ENCODE measurements around the gene POFUT2.

The POFUT2 gene

DNA sequence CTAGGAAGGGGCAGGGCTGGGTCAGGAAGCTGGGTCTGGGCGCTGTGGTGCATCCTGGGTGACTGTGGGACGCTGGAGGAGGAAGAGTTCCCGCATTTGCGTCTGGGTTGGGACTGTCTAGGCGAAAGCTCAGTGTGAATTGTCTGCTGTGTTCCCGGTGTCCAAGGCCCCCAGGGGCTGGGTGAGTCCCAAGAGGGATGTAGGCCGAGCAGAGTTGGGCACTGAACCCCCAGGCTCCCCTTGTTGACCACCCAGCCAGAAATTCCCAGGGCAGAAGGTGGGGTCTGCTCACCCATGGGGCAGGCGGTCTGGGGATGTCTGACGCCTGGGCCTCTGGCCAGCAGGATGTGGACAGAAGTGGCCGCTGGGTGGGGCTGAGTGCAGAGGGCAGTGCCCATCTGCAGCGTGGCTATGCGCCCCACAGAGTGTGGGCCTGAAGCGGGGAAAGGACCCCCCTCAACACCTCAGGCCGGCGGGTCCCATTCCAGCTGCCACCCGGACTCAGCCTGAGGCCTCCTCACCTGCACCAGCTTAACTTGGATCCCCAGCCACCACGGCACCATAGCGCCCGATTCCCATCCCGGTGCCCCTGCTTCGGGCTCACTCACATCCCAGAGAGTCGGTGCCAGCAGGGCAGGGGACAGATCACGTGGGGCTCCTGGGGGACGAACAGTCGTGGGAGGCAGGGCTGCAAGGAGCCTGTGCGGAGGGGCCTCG lies 37.0 kb upstream of the POFUT2 start:
- no peak overlapping the region for H3K4me3 ChIP-seq (ENCODE audit: low read length)
- H3K36me3 ChIP-seq (ENCODE audit: insufficient read depth, low read length): no peaks in the 10 kb centered on the region
- no peak overlapping the region for H3K27ac ChIP-seq (ENCODE audit: low read depth, low read length)
- H3K4me1 ChIP-seq (ENCODE audit: insufficient read depth, low read length): peaks cover 8% of the 10 kb centered on the region; the same call in 1 of the 2 replicates
- H3K9me3 ChIP-seq (ENCODE audit: insufficient read depth, low read depth, low read length): no peaks in the 10 kb centered on the region
- H3K27me3 ChIP-seq (ENCODE audit: insufficient read depth, low read length): no peaks in the 10 kb centered on the region
- H3K9ac ChIP-seq (ENCODE audit: low read depth, low read length): no peak overlapping the region
- WGBS: 90% methylated on average over 27 of the region's 27 CpGs

DNA sequence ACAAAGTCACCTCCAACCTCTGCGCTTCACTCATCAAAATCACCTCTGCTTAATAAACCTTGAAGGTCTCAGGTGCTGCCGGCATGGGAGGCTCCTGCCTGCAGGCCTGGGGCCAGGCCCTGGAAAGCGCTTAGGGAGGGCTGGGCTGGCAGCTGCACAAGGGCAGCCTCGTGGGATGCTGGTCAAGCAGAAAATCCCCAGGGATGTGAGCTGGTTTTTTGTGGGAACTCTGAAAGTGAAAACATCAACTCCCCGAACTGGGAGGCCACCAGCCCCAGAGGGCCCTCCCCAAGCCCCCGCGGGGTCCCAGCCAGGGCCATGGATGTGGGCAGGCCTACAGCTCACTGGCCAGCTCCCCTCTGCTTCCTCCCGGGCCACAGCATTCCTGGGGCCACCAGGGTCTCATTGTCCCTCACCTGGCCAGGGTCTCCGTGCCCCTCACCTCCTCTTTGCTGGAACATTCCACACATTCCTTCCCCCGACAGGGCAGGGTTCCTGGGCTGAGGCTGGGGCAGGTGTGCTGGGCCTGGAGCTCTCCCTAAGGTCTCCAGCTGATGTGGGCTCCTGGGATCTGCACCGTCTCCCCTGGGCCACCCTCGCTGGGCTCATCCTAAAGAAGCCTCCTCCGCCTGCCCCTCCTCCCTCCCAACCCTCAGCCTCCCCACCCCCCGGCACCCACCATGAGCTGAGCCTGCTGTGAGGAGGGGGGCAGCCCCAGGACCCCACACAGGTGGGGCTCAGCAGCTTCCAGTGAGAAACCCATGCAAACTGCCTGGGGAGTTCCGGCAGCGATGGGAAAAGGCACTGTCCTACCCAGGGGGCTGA lies 36.0 kb upstream of the POFUT2 start:
- H3K9me3 ChIP-seq (ENCODE audit: insufficient read depth, low read depth, low read length): no peaks in the 10 kb centered on the region
- H3K4me1 ChIP-seq (ENCODE audit: insufficient read depth, low read length): peaks cover 8% of the 10 kb centered on the region; the same call in 1 of the 2 replicates
- H3K27ac ChIP-seq (ENCODE audit: low read depth, low read length): no peak overlapping the region
- H3K4me3 ChIP-seq (ENCODE audit: low read length): no peak overlapping the region
- H3K27me3 ChIP-seq (ENCODE audit: insufficient read depth, low read length): no peaks in the 10 kb centered on the region
- H3K36me3 ChIP-seq (ENCODE audit: insufficient read depth, low read length): no peaks in the 10 kb centered on the region
- 73% methylated on average over 16 of the region's 16 CpGs for WGBS
- no peak overlapping the region for H3K9ac ChIP-seq (ENCODE audit: low read depth, low read length)

DNA sequence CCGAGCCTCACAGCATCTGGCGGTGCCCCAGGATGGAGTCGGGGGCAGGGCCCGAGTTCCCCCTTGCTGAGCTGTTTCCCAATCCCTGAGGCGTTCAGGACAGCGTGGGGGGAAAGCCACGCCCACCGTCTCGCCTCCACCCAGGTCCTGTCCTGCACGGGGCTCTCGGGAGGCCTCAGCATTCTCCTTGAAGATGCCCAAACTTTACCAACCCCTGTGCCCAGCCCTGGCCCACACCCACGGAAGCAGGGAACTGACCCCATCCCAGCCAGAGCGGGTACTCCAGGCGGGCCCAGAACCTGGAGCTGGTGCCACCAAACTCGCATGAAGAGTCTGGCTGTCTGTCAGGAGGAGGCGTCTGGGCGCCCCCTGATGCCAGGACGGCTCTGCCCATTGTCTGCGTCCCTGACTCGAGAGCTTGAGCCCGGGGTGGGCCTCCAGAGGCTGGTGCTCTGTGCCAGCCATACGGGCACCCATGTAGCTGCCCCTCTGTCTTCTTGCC lies 35.3 kb upstream of the POFUT2 start:
- WGBS: 75% methylated on average over 22 of the region's 22 CpGs
- H3K27me3 ChIP-seq (ENCODE audit: insufficient read depth, low read length): no peaks in the 10 kb centered on the region
- no peak overlapping the region for H3K9ac ChIP-seq (ENCODE audit: low read depth, low read length)
- H3K9me3 ChIP-seq (ENCODE audit: insufficient read depth, low read depth, low read length): no peaks in the 10 kb centered on the region
- no peak overlapping the region for H3K4me3 ChIP-seq (ENCODE audit: low read length)
- H3K4me1 ChIP-seq (ENCODE audit: insufficient read depth, low read length): peaks cover 8% of the 10 kb centered on the region; the same call in 1 of the 2 replicates
- H3K36me3 ChIP-seq (ENCODE audit: insufficient read depth, low read length): no peaks in the 10 kb centered on the region
- H3K27ac ChIP-seq (ENCODE audit: low read depth, low read length): no peak overlapping the region

DNA sequence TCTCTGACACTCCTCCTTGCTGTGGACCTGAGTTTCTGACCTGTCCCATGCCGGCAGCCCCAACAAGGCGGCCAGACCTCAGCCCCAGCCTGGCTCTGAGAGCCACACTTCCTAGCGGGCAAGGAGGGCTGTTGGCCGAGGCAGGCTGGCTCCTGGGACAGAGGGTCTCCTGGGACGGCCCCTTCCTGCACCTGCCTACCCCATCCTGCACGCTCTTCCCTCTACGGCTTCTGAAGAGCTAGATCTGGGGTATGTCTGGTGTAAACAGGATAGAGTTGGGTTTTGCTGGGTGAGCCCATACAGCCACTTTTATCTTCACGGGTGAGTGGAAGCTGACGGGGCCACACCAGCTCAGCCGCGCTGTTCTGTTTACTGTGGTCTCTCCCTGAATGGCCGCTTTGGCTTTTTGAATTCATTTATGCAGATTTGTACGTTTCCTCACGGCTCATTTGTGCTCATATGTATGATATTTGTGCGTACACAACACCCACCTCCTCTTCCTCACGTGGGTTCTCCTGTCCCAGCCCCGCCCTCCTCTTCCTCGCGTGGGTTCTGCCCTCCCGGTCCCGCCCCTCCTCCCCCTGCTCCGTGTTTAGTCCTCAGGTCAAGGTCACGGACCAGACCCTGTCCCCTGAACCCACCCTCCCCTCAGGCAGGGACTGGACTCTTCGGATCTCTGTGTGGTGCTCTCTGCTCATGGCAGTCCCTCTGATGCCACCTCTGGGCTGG lies 34.7 kb upstream of the POFUT2 start:
- no peak overlapping the region for H3K27ac ChIP-seq (ENCODE audit: low read depth, low read length)
- no peaks in the 10 kb centered on the region for H3K36me3 ChIP-seq (ENCODE audit: insufficient read depth, low read length)
- H3K9me3 ChIP-seq (ENCODE audit: insufficient read depth, low read depth, low read length): no peaks in the 10 kb centered on the region
- peaks cover 8% of the 10 kb centered on the region; the same call in 1 of the 2 replicates for H3K4me1 ChIP-seq (ENCODE audit: insufficient read depth, low read length)
- H3K9ac ChIP-seq (ENCODE audit: low read depth, low read length): no peak overlapping the region; the same call in 1 of the 2 replicates
- no peaks in the 10 kb centered on the region for H3K27me3 ChIP-seq (ENCODE audit: insufficient read depth, low read length)
- 82% methylated on average over 24 of the region's 24 CpGs for WGBS
- no peak overlapping the region for H3K4me3 ChIP-seq (ENCODE audit: low read length)

DNA sequence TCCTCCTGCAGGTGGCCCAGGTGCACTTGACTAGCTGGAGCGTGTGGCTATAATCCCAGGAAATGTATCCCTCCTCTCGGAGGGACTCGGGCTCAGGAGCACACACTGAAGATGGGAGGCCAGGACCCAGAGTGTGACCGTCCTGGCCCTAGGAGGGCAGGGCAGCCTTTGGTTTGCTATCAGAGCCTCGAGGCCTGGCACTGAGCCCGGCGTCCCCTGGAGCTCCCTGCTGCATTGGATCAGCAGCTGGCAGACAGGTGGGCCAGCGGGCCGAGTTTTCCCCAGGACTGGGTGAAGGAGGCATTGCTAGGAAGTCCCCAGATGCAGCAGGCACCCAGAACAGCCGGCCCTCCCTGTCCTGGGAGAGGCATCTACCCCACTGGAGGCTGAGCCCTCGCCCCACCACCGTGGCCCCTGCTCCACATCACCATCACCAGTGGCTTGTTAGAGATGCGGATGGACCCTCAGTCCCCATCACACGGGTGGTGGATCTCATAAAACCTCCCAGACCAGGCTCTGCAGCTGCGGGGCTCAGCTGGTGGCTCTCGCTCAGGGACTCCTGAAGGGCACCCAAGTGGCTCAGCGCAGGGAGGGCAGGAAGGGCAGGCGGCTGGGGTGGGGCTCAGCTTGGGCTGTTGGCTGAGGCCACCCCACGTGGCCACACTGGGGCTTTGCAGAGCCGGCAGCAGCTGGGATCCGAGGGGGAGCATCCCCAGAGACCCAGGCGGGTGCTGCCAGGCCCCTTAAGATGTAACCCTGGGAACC lies 32.7 kb upstream of the POFUT2 start:
- Histone ChIP-seq H3K9me3 (ENCODE audit: insufficient read depth, low read depth, low read length) (no peaks in the 10 kb centered on the region), H3K4me1 (ENCODE audit: insufficient read depth, low read length) (peaks cover 8% of the 10 kb centered on the region; the same call in 1 of the 2 replicates), H3K9ac (ENCODE audit: low read depth, low read length) (no peak overlapping the region), H3K27ac (ENCODE audit: low read depth, low read length) (no peak overlapping the region), H3K27me3 (ENCODE audit: insufficient read depth, low read length) (no peaks in the 10 kb centered on the region), H3K4me3 (ENCODE audit: low read length) (no peak overlapping the region), H3K36me3 (ENCODE audit: insufficient read depth, low read length) (no peaks in the 10 kb centered on the region)
- WGBS: 93% methylated on average over 22 of the region's 22 CpGs

DNA sequence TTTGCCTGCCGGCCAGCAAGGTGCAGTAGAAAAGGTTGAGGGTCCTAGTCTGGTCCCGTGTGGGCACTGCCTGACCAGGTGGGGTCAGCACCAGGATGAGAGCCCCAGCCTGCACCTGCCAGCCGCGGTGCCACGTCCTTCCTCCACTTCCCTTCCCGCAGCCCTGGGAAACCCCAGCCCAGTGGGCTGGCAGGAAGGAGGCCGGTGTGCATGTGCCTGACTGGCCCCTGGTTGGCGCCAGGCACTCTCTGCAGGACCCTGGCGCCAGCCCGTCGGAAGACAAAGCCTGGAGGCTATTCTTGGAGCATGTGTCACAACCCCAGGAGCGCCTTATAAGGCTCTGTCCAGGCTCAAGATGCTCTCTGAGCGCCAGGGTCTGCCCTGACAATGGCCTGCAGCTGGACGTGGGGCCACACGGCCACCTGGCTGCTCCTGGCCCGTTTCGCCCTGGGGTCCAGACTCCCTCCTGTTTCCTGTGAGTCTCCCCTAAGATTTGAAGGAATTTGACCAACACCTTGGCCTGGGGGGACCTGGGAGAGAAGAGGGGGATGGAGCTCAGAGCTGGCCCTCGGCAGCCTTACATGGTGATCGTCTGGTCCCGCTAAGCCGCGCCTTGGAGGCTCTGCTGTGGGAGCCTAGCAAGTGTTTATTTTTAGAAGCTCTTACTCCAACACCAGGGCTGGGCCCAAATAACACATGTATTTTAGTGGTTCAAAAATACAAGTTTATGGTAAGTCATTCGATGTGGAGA lies 31.9 kb upstream of the POFUT2 start:
- H3K27ac ChIP-seq (ENCODE audit: low read depth, low read length): no peak overlapping the region
- no peaks in the 10 kb centered on the region for H3K9me3 ChIP-seq (ENCODE audit: insufficient read depth, low read depth, low read length)
- H3K4me3 ChIP-seq (ENCODE audit: low read length): no peak overlapping the region
- no peaks in the 10 kb centered on the region for H3K36me3 ChIP-seq (ENCODE audit: insufficient read depth, low read length)
- peaks cover 8% of the 10 kb centered on the region; the same call in 1 of the 2 replicates for H3K4me1 ChIP-seq (ENCODE audit: insufficient read depth, low read length)
- 91% methylated on average over 23 of the region's 23 CpGs for WGBS
- no peak overlapping the region for H3K9ac ChIP-seq (ENCODE audit: low read depth, low read length)
- H3K27me3 ChIP-seq (ENCODE audit: insufficient read depth, low read length): no peaks in the 10 kb centered on the region

DNA sequence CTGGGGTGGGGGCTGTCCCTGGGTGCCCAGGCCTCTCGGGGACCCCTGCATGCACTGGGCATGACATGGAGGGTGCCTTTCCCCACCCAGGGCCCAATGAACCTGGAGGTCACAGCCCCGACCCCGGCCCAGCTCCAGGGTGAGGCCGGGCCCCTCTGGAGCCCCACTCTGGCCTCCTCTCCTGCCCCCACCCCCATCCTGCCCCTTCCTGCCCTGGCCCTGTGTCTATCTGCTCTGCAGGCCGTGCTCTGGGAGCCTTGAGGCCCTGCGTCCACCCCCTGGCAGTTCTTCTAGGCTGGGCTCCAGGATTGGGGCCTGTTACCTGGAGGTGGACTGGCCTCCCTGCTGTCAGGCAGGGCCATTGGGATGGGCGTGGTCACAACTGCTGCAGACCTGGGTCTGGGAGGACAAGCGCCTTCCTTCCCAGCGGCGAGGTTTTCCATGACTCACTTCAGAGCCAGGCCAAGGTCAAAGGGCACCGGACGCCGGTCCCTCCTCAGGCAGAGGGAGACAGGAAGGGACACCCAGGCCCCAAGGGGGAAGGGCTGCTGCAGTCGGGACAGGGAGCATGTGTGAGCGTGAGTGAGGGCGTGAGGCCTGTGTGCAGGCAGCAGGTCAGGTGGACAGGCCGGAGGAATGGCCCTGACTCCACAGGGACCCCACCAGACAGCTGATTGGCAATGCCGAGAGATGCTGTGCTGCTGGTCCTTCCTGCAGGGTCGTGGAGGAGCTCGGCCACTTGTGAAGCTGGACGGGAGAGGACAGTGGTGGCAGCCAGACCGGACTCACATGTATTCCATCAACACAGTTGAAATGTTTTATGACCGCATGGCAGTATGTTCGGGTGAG lies 31.1 kb upstream of the POFUT2 start:
- H3K9ac ChIP-seq (ENCODE audit: low read depth, low read length): no peak overlapping the region
- H3K4me1 ChIP-seq (ENCODE audit: insufficient read depth, low read length): peaks cover 6% of the 10 kb centered on the region; the same call in 1 of the 2 replicates
- no peak overlapping the region for H3K4me3 ChIP-seq (ENCODE audit: low read length)
- H3K27ac ChIP-seq (ENCODE audit: low read depth, low read length): no peak overlapping the region
- H3K9me3 ChIP-seq (ENCODE audit: insufficient read depth, low read depth, low read length): no peaks in the 10 kb centered on the region
- H3K27me3 ChIP-seq (ENCODE audit: insufficient read depth, low read length): no peaks in the 10 kb centered on the region
- no peaks in the 10 kb centered on the region for H3K36me3 ChIP-seq (ENCODE audit: insufficient read depth, low read length)
- 90% methylated on average over 24 of the region's 24 CpGs for WGBS

DNA sequence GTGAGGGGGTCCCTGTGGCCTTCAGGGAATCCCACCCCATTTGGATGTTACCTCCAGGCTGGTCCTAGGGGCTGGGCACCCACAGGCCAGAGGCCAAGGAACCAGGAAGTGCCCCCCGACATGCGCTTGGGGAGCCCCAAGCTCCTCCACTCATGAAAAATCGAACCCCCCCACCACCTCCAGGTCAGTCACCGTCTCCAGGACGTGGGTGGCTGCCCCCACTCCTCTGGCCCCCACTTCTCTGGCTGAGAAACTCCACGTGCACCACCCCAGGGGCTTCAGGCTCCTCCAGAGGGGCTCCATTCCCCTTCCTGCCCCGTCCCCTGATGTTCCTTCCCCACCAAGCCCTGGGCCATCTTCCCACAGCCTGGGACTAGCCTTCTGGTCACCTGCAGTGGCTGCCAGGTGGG lies 30.5 kb upstream of the POFUT2 start:
- WGBS: 91% methylated on average over 7 of the region's 7 CpGs
- H3K4me1 ChIP-seq (ENCODE audit: insufficient read depth, low read length): no peaks in the 10 kb centered on the region
- no peak overlapping the region for H3K9ac ChIP-seq (ENCODE audit: low read depth, low read length)

DNA sequence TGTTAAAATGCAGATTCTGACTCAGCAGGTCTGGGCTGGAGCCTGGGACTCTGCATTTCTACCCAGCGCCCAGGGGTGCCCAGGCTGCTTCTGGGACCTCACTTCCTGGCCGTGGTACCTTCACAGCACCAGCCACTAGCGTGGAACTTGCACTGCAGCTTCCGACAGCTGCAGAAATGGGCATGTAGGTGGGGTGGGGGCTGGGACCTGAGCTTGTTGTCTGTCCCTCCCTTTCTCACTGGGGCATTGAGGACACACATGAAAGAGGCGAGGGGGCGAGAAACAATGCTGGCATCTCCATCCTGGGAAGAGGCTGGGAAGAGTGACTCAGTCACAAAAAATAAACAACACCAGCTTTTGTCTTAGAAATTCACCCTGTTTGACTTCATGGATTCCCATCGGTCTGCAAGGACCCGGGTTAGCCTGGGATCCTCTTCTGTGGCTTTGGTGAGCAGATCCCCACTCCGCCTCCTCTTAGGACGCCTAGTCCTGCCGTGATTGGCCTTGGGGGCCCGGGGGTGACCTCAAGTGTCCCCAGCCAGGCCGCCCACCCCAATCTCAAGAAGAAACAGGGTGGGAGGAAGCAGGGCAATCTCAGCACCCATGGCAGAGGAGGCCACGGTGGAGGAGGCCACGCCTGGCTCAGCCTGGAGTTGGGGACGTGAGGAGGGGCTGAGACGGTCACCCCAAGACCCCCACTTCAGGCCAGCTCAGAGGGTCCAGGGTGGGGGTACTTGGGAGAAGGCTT lies 29.9 kb upstream of the POFUT2 start:
- no peaks in the 10 kb centered on the region for H3K4me1 ChIP-seq (ENCODE audit: insufficient read depth, low read length)
- peak overlapping the region; percentile 72; the same call in 1 of the 2 replicates for H3K27ac ChIP-seq (ENCODE audit: low read depth, low read length)
- no peaks in the 10 kb centered on the region for H3K27me3 ChIP-seq (ENCODE audit: insufficient read depth, low read length)
- 78% methylated on average over 17 of the region's 17 CpGs for WGBS
- no peaks in the 10 kb centered on the region for H3K36me3 ChIP-seq (ENCODE audit: insufficient read depth, low read length)
- H3K9me3 ChIP-seq (ENCODE audit: insufficient read depth, low read depth, low read length): no peaks in the 10 kb centered on the region
- H3K9ac ChIP-seq (ENCODE audit: low read depth, low read length): no peak overlapping the region
- H3K4me3 ChIP-seq (ENCODE audit: low read length): no peak overlapping the region

More for the DNA sequence above, 30.5 kb upstream of the POFUT2 start:
- Histone ChIP-seq H3K27me3 (ENCODE audit: insufficient read depth, low read length) (no peaks in the 10 kb centered on the region), H3K9me3 (ENCODE audit: insufficient read depth, low read depth, low read length) (no peaks in the 10 kb centered on the region), H3K36me3 (ENCODE audit: insufficient read depth, low read length) (no peaks in the 10 kb centered on the region), H3K4me3 (ENCODE audit: low read length) (no peak overlapping the region), H3K27ac (ENCODE audit: low read depth, low read length) (no peak overlapping the region; the same call in 1 of the 2 replicates)

Data from HUES64 (cell line).